Lower leg skin (tissue), 3 donors: ENCODE results near the gene KANTR.

Experiments used
- POLR2A ChIP-seq, 2 donors: fragments of 450-650 bp; IDR thresholded peaks; one replicate each; pipeline ENCODE4 v1.6.1; 2016 to 2017; ENCODE audit warnings: antibody characterized with exemption in 2 of 2, mild to moderate bottlenecking in 1 of 2, moderate library complexity in 1 of 2
- TF ChIP-seq, protein P1 (sequence below), 3 donors: fragments of 450-650 bp; IDR thresholded peaks; one replicate each; pipeline ENCODE4 v1.5.1; 2016; ENCODE audit warnings: antibody characterized with exemption in 3 of 3, mild to moderate bottlenecking in 3 of 3, moderate library complexity in 2 of 3

DNA sequence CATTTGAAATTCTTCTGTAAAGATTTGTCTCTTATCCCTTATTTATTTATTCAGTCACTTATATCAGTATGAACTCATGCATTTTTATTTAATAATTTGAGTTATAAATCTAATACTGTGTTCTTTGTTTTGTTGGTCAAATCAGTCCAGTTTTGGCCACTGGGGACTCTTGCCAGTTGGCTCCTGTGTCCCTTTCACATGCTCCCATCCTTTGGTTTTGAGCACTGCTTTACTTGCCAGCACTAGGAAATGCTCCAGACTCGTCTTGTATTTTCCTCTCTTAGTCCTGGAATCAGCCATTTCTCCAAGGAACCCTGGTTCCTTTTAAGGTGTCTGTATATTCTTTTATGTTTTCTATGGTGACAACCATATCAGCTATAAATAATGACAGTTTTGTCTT is 28.1 kb downstream of the KANTR start:
- TF ChIP-seq, protein P1, sequence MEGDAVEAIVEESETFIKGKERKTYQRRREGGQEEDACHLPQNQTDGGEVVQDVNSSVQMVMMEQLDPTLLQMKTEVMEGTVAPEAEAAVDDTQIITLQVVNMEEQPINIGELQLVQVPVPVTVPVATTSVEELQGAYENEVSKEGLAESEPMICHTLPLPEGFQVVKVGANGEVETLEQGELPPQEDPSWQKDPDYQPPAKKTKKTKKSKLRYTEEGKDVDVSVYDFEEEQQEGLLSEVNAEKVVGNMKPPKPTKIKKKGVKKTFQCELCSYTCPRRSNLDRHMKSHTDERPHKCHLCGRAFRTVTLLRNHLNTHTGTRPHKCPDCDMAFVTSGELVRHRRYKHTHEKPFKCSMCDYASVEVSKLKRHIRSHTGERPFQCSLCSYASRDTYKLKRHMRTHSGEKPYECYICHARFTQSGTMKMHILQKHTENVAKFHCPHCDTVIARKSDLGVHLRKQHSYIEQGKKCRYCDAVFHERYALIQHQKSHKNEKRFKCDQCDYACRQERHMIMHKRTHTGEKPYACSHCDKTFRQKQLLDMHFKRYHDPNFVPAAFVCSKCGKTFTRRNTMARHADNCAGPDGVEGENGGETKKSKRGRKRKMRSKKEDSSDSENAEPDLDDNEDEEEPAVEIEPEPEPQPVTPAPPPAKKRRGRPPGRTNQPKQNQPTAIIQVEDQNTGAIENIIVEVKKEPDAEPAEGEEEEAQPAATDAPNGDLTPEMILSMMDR (IDR thresholded peaks at IDR 0.05) = no peak
- TF ChIP-seq POLR2A (IDR thresholded peaks at IDR 0.05) = no peak
